ENCODE results near the gene RFXAP.

DNA sequence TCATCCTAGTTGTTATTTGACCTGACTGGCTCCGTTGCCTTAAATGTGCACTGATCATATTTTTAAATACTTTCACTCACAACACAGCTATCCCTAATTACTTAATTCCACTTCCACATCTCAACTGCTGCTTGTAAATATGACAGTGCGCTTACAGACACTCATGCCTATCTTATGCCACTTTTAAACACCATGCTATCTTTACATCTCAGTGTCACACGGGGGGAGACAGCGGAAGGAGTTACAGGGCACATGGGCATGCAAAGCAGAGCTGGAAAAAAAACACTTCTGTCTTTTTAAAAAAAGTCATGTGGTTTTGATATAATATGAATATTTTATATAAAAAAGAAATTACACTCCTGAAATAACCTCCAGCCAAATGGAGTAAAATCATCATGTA lies 56.9 kb downstream of the RFXAP start:
- TF ChIP-seq SMC3 (conservative IDR thresholded peaks at IDR 0.05; ENCODE audit: poor library complexity) (no peak), EZH2 (IDR thresholded peaks at IDR 0.05; ENCODE audit: borderline replicate concordance, insufficient read depth, low read length, poor library complexity, severe bottlenecking) (no peak), POLR2AphosphoS5 (IDR thresholded peaks at IDR 0.05) (no peak), EP300 (conservative IDR thresholded peaks at IDR 0.05; ENCODE audit: poor library complexity, severe bottlenecking) (no peak)
- TF ChIP-seq, protein P1, sequence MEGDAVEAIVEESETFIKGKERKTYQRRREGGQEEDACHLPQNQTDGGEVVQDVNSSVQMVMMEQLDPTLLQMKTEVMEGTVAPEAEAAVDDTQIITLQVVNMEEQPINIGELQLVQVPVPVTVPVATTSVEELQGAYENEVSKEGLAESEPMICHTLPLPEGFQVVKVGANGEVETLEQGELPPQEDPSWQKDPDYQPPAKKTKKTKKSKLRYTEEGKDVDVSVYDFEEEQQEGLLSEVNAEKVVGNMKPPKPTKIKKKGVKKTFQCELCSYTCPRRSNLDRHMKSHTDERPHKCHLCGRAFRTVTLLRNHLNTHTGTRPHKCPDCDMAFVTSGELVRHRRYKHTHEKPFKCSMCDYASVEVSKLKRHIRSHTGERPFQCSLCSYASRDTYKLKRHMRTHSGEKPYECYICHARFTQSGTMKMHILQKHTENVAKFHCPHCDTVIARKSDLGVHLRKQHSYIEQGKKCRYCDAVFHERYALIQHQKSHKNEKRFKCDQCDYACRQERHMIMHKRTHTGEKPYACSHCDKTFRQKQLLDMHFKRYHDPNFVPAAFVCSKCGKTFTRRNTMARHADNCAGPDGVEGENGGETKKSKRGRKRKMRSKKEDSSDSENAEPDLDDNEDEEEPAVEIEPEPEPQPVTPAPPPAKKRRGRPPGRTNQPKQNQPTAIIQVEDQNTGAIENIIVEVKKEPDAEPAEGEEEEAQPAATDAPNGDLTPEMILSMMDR (IDR thresholded peaks at IDR 0.05; ENCODE audit: poor library complexity, severe bottlenecking): no peak
